M059J (cell line): ENCODE results near the gene CUBN. TPM values are rescaled to one million over a fixed set of nuclear protein-coding genes. Genes with fewer than 3 reads are reported as not detected.
A peak's percentile ranks its signal among the peaks of the same experiment; 100 is the strongest.

ENCODE experiments used
- DNase-seq: peaks from one replicate; pipeline ENCODE4 v3.0.0-alpha.2; 2012; ENCODE audit warnings: low read depth
- total RNA-seq: library from RNA; depleted of rRNA; stranded (reverse); fragments of >200 nt; shearing (Covaris generic); gene quantifications from 2 replicates; pipeline ENCODE4 v1.2.3, GENCODE V29; 2014

The CUBN gene
- total RNA-seq, 1 experiment from 2014 or later: 2.0 TPM

GRCh38 chr10:17109046-17109445 is 20.6 kb downstream of the CUBN start:
- no peak for DNase-seq

DNA sequence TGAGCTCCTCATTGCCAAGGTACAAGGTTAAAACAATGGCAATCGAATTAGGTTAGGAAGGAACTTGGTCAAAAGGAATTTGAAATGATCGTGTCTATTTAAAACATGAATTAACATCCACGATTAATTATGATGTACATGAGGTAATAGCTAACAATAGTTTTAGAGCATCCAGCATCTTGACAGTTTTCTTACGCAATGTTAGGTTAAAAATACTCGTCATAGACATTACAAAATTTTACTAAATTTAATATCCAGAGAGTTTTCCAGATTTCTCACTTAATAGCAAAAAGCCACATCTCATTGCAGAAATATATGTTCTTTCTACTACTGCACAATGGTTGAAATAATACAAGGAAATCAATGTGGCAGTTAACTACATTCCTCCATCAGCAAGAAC is 22.6 kb downstream of the CUBN start:
- DNase-seq: no peak

DNA sequence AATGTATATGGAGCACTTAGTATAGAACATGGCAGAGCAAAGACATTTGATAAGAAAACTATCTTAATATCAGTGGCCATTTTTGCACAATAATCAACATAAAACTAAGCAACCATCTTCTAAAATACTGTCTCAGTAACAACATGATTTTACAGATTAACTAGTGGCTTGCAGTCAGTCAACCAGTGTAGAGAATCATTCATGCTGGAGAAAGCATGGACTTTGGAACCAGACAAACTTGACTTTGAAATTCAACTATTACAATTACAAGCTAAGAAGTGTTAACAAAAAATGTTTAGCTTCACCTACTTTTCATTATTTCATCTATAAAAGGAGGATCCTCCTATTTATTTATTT is 27.7 kb downstream of the CUBN start:
- no peak for DNase-seq

- no peak for DNase-seq
Measured at GRCh38 chr10:17101257-17101909, 28.2 kb downstream of the CUBN start.

GRCh38 chr10:17100586-17100985 is 29.0 kb downstream of the CUBN start:
- no peak for DNase-seq

- DNase-seq: no peak
Measured at GRCh38 chr10:17098012-17098411, 31.6 kb downstream of the CUBN start.

- DNase-seq: no peak
Measured at GRCh38 chr10:17094844-17095243, 34.8 kb downstream of the CUBN start.

DNA sequence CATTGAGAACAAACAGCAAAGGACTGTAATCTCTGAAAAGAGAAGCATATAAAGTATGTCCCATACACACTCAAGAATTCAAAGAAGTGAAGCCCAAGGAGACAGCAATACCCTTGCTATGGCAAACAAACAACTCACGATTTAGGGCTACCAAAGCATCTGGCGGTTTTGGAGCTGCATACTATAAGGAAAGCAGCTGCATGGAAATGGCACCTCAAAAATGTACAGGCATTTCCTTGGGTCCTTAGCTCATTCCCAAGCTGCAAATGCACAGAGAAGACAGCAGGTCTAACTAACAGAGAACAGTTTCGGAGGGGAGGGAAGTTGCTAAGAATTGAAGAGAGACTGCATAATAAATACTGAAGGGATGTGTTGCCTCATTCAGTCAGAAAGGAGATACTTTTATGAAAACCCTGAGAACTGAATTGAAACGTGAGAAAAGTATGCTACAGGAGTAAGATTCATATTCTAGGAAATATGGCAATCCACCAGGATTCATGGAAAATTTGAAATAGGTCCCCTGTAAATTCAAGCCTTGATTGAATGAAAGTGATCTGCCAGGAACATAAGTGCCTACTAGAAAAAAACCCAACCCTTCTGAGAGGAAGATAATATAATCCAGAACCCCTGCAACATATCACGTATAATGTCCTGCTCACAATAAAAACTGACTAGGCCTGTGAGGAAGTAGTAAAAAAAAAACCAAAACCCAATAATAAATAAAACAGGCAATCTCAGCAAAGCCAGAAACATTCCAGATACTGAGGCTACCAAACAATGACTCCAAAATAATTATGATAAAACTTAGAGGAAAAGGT is 36.4 kb downstream of the CUBN start:
- no peak for DNase-seq

- no peak for DNase-seq
Measured at GRCh38 chr10:17092216-17092944, 37.2 kb downstream of the CUBN start.

DNA sequence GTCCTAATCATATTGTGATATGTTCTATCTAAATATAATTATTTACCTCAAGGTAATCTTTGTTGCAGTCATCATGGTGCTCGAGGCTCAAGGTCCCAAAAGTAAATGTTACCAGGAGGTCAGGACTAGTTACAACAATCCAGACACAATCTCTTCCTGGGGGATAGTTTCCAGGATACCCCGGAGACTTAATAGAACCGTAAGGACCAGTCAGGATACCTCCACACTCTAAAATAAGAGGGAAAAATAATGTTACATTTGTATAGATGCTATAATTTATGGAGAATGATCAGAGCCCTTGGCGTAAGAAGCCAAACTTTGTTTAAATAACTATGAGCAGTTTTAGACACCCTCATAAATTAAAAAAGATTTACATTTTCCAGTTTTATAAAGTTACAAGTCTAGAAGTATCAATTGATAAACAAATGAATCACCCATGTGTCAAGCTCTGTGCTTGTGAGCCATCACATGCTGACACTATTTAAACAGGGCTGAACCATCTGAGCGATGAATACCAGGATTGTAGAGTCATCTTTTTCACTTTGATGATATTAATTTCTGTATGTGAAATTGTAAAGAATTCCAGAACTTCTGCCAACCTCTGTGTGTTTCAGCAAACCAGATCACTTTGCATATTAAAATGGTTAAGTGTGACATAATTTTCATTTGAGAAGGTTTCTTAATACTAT is 41.3 kb downstream of the CUBN start:
- peak; percentile 51 for DNase-seq

- no peak for DNase-seq
Measured at GRCh38 chr10:17086865-17087367, 42.7 kb downstream of the CUBN start.

GRCh38 chr10:17085011-17085725 is 44.4 kb downstream of the CUBN start:
- DNase-seq: no peak

DNA sequence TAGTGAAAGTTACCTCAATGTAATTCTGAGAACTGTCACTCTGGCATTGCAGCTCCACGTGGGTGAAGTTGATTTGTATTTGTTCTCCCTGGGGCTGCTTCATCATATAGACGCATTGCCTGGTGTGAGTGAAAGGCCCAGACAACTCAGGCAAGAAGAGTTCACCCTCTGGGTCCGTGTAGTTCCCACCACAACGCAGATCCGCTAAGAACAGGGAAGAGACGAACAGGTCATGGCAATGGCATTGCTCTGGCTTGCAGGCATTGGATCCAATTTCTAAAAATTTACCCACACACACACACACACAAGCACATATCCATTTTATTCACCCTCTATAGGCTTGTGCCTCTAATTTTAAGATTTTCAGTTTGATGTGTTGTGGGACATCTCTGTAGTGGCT is 45.4 kb downstream of the CUBN start:
- no peak for DNase-seq

GRCh38 chr10:17081431-17081830 is 48.2 kb downstream of the CUBN start:
- no peak for DNase-seq

- no peak for DNase-seq
Measured at GRCh38 chr10:17077890-17078289, 51.7 kb downstream of the CUBN start.

GRCh38 chr10:17077346-17077781 is 52.2 kb downstream of the CUBN start:
- DNase-seq: no peak

GRCh38 chr10:17076626-17077345 is 52.8 kb downstream of the CUBN start:
- no peak for DNase-seq

GRCh38 chr10:17075533-17076359 is 53.9 kb downstream of the CUBN start:
- DNase-seq: peak; percentile 77

GRCh38 chr10:17074541-17074847 is 55.1 kb downstream of the CUBN start:
- peak; percentile 68 for DNase-seq
